Lung (tissue), 12 donors: ENCODE results near the gene CCR3. TPM values are rescaled to one million over a fixed set of nuclear protein-coding genes. Genes with fewer than 3 reads are reported as not detected.

Experiments
- ATAC-seq: fragments of 200-7000 bp; cut with Tn5 transposase; one replicate; pipeline ENCODE4 v1.9.1; 2020; ENCODE audit warnings: moderate number of reproducible peaks; ENCODE audit not compliant: insufficient read depth, low FRiP score
- DNase-seq, 3 donors: peaks; one replicate each; pipeline ENCODE4 v3.0.0-alpha.2; 2013 to 2017
- H3K27ac ChIP-seq, 2 donors: one replicate each; pipeline ENCODE4 v1.5.1; 2013; ENCODE audit warnings: mild to moderate bottlenecking in 2 of 2, moderate library complexity in 2 of 2, control low read depth in 1 of 2, inconsistent platforms in 1 of 2, low read depth in 1 of 2, low read length in 1 of 2
- H3K27me3 ChIP-seq, 3 donors: one replicate each; pipeline ENCODE4 v1.5.1; 2013; ENCODE audit warnings: low read length in 2 of 3; ENCODE audit not compliant: control insufficient read depth in 3 of 3, insufficient read depth in 3 of 3
- H3K36me3 ChIP-seq, 4 donors: one replicate each; pipeline ENCODE4 v1.5.1; 2013; ENCODE audit warnings: low read length in 4 of 4, mild to moderate bottlenecking in 1 of 4, moderate library complexity in 1 of 4; ENCODE audit not compliant: control insufficient read depth in 4 of 4, insufficient read depth in 4 of 4
- H3K4me1 ChIP-seq, 5 donors: one replicate each; pipeline ENCODE4 v1.5.1; 2013; ENCODE audit warnings: low read length in 5 of 5, mild to moderate bottlenecking in 2 of 5, moderate library complexity in 1 of 5; ENCODE audit not compliant: control insufficient read depth in 5 of 5, insufficient read depth in 5 of 5
- H3K4me3 ChIP-seq: one replicate; pipeline ENCODE4 v1.5.1; 2013; ENCODE audit warnings: mild to moderate bottlenecking, control low read depth, moderate library complexity
- H3K9ac ChIP-seq, 2 donors: one replicate each; pipeline ENCODE4 v1.5.1; 2013; ENCODE audit warnings: low read length in 2 of 2, control low read depth in 1 of 2; ENCODE audit not compliant: insufficient read depth in 1 of 2
- H3K9me3 ChIP-seq, 4 donors: one replicate each; pipeline ENCODE4 v1.5.1; 2013; ENCODE audit warnings: low read length in 3 of 4, mild to moderate bottlenecking in 1 of 4, moderate library complexity in 1 of 4; ENCODE audit not compliant: control insufficient read depth in 4 of 4, insufficient read depth in 3 of 4
- CTCF ChIP-seq: IDR thresholded peaks from 2 replicates; pipeline ENCODE4 v1.5.1; 2012; ENCODE audit warnings: mild to moderate bottlenecking; ENCODE audit errors: control extremely low read depth, extremely low read depth
- WGBS, 2 donors: extraction: QIAGEN DNeasy Blood & Tissue Kit; methylation state at CpG; one replicate each; pipeline ENCODE4 v1.1.7; 2013; 5-methylcytosine and 5-hydroxymethylcytosine counted together
- polyA plus RNA-seq, 2 donors: library from polyadenylated mRNA; stranded (reverse); fragments of 200-250 nt; gene quantifications; one replicate each; pipeline ENCODE4 v1.2.1, GENCODE V29; 2013
- total RNA-seq, 2 donors: library from RNA; depleted of rRNA in 1 of 2; stranded (reverse); fragments of >200 nt in 1 of 2; gene quantifications; one replicate each; pipeline ENCODE4 v1.2.1, GENCODE V29; 2014 to 2021
- donor health status: control.
- donor health status: control.
- donor health status: Bipolar disorder and iron deficiency.
- donor health status: healthy.
- donor health status: DM: yes; HTN: yes; CAD: no.

The CCR3 gene
- total and polyA plus RNA-seq, 4 donors, result 0.15 to 0.88 (median 0.31) TPM; not detected in 1

GRCh38 chr3:46289551-46289950 is 47.3 kb downstream of the CCR3 start:
- Histone ChIP-seq H3K4me3 (no peak overlapping the region), H3K27me3 (no peaks in the 10 kb centered on the region), H3K36me3 (no peaks in the 10 kb centered on the region), H3K9me3 (no peaks in the 10 kb centered on the region), H3K27ac (no peak overlapping the region), H3K4me1 (no peaks in the 10 kb centered on the region), H3K9ac (no peak overlapping the region)
- 97 to 100% methylated on average over 1 of the region's 1 CpG for WGBS, 2 donors
- ATAC-seq, result no peak
- no peak for TF ChIP-seq CTCF
- no peak for DNase-seq

- TF ChIP-seq CTCF, result no peak
- no peak overlapping the region for H3K27ac ChIP-seq
- no peaks in the 10 kb centered on the region for H3K36me3 ChIP-seq
- no peak for ATAC-seq
- no peaks in the 10 kb centered on the region for H3K27me3 ChIP-seq
- H3K9me3 ChIP-seq, result no peaks in the 10 kb centered on the region
- WGBS, 2 donors, result 41 to 72% methylated on average over 2 of the region's 2 CpGs
- no peak overlapping the region for H3K4me3 ChIP-seq
- DNase-seq, result no peak
- H3K4me1 ChIP-seq, result no peaks in the 10 kb centered on the region
- H3K9ac ChIP-seq, result no peak overlapping the region
Measured at GRCh38 chr3:46289966-46290365, 47.7 kb downstream of the CCR3 start.

GRCh38 chr3:46291046-46291445 is 48.8 kb downstream of the CCR3 start:
- WGBS, 2 donors, result 74 to 91% methylated on average over 2 of the region's 2 CpGs
- no peak for TF ChIP-seq CTCF
- Histone ChIP-seq H3K9me3 (no peaks in the 10 kb centered on the region), H3K9ac (no peak overlapping the region), H3K36me3 (no peaks in the 10 kb centered on the region), H3K4me3 (no peak overlapping the region), H3K27me3 (no peaks in the 10 kb centered on the region), H3K4me1 (no peaks in the 10 kb centered on the region), H3K27ac (no peak overlapping the region)
- ATAC-seq, result no peak
- no peak for DNase-seq

- Histone ChIP-seq H3K27me3 (no peaks in the 10 kb centered on the region), H3K4me3 (no peak overlapping the region), H3K36me3 (no peaks in the 10 kb centered on the region), H3K9ac (no peak overlapping the region), H3K9me3 (no peaks in the 10 kb centered on the region), H3K27ac (no peak overlapping the region), H3K4me1 (peaks cover 0 to 4% (median 0%) of the 10 kb centered on the region in 5 donors)
- WGBS, 2 donors, result 89 to 100% methylated on average over 2 of the region's 2 CpGs
- no peak for DNase-seq
- no peak for ATAC-seq
- TF ChIP-seq CTCF, result no peak
Measured at GRCh38 chr3:46293035-46293724, 50.9 kb downstream of the CCR3 start.
